ENCODE data around the gene MGRN1. TPM values are rescaled to one million over a fixed set of nuclear protein-coding genes. Genes with fewer than 3 reads are reported as not detected.

The MGRN1 gene
- total RNA-seq, 4 donors from 2014 or later = 30.8 to 58.2 (median 44.8) TPM

- Histone ChIP-seq H3K4me3 (no peak overlapping the region), H3K27ac (no peak overlapping the region), H3K9me3 (no peaks in the 10 kb centered on the region), H3K36me3 (peaks cover 79% of the 10 kb centered on the region), H3K27me3 (no peaks in the 10 kb centered on the region), H3K4me1 (peaks cover 20% of the 10 kb centered on the region)
- DNase-seq (ENCODE audit: low spot score in 2 of 2) = no peak
- TF ChIP-seq POLR2A (IDR thresholded peaks at IDR 0.05) (no peak), EP300 (IDR thresholded peaks at IDR 0.05) (no peak), POLR2AphosphoS5 (IDR thresholded peaks at IDR 0.05) (no peak)
- TF ChIP-seq, protein P1, sequence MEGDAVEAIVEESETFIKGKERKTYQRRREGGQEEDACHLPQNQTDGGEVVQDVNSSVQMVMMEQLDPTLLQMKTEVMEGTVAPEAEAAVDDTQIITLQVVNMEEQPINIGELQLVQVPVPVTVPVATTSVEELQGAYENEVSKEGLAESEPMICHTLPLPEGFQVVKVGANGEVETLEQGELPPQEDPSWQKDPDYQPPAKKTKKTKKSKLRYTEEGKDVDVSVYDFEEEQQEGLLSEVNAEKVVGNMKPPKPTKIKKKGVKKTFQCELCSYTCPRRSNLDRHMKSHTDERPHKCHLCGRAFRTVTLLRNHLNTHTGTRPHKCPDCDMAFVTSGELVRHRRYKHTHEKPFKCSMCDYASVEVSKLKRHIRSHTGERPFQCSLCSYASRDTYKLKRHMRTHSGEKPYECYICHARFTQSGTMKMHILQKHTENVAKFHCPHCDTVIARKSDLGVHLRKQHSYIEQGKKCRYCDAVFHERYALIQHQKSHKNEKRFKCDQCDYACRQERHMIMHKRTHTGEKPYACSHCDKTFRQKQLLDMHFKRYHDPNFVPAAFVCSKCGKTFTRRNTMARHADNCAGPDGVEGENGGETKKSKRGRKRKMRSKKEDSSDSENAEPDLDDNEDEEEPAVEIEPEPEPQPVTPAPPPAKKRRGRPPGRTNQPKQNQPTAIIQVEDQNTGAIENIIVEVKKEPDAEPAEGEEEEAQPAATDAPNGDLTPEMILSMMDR (IDR thresholded peaks at IDR 0.05) = no peak
- WGBS = 86% methylated on average over 7 of the region's 23 CpGs
Measured at GRCh38 chr16:4684058-4684715, 59.6 kb downstream of the MGRN1 start.

GRCh38 chr16:4684763-4685162 lies 60.1 kb downstream of the MGRN1 start:
- Histone ChIP-seq H3K36me3 (peaks cover 80% of the 10 kb centered on the region), H3K27ac (no peak overlapping the region), H3K9me3 (no peaks in the 10 kb centered on the region), H3K4me1 (peaks cover 14% of the 10 kb centered on the region), H3K27me3 (no peaks in the 10 kb centered on the region), H3K4me3 (no peak overlapping the region)
- DNase-seq (ENCODE audit: low spot score in 2 of 2) = no peak
- 83% methylated on average over 7 of the region's 13 CpGs for WGBS
- TF ChIP-seq POLR2A (IDR thresholded peaks at IDR 0.05) (no peak), EP300 (IDR thresholded peaks at IDR 0.05) (no peak), POLR2AphosphoS5 (IDR thresholded peaks at IDR 0.05) (no peak)
- TF ChIP-seq, protein P1 (IDR thresholded peaks at IDR 0.05) = no peak

GRCh38 chr16:4685292-4685691 lies 60.7 kb downstream of the MGRN1 start:
- Histone ChIP-seq H3K36me3 (peaks cover 80% of the 10 kb centered on the region), H3K4me3 (no peak overlapping the region), H3K27me3 (no peaks in the 10 kb centered on the region), H3K9me3 (no peaks in the 10 kb centered on the region), H3K4me1 (peaks cover 9% of the 10 kb centered on the region), H3K27ac (no peak overlapping the region)
- no peak for DNase-seq (ENCODE audit: low spot score in 2 of 2)
- no peak for TF ChIP-seq POLR2A (IDR thresholded peaks at IDR 0.05)
- TF ChIP-seq, protein P1 (IDR thresholded peaks at IDR 0.05) = no peak
- TF ChIP-seq POLR2AphosphoS5 (IDR thresholded peaks at IDR 0.05) = no peak
- TF ChIP-seq EP300 (IDR thresholded peaks at IDR 0.05) = no peak
- WGBS = 91% methylated on average over 10 of the region's 13 CpGs

- Histone ChIP-seq H3K27me3 (no peaks in the 10 kb centered on the region), H3K4me3 (no peak overlapping the region), H3K9me3 (no peaks in the 10 kb centered on the region), H3K4me1 (peaks cover 2% of the 10 kb centered on the region), H3K27ac (no peak overlapping the region), H3K36me3 (peaks cover 80% of the 10 kb centered on the region)
- TF ChIP-seq, protein P1 (IDR thresholded peaks at IDR 0.05) = no peak
- TF ChIP-seq POLR2AphosphoS5 (IDR thresholded peaks at IDR 0.05) (no peak), EP300 (IDR thresholded peaks at IDR 0.05) (no peak), POLR2A (IDR thresholded peaks at IDR 0.05) (no peak)
- 96% methylated on average over 38 of the region's 38 CpGs for whole genome bisulfite sequencing
- DNase-seq (ENCODE audit: low spot score in 2 of 2) = no peak
Measured at GRCh38 chr16:4685776-4686496, 61.3 kb downstream of the MGRN1 start.

DNA sequence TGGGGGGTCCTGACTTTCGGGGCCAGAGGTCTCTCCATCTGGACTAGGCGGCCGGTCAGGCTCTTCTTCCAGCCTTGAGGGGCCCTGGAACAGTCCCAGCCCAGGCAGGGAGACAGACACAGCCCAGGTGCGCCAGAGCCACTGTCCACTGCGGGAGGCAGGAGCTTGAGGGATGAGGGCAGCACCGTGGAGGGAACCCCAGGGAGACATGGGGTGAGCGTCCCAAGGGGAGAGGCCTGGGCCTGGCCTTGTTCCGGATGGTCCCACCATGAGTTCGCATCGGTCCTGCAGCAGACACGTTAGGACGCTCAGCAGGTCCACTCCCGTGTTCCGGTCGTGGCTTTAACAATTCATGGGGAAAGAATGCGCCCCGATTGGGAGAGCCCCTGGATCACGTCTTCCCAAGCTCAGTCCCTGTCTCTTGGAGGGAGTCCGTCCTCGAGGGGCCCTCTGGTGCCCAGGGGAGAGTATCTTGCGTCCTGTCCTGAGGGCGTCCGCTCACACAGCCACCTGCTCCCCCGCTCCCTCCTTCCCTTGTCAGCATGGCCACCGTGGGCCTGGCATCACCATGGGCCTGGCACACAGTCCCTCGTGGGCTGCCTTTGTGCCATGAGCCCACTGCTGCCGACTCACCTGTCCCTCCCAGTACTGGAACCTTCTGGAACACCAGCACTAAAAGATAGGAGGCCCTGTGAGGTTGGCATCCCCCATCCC lies 62.0 kb downstream of the MGRN1 start:
- WGBS = 85% methylated on average over 21 of the region's 27 CpGs
- TF ChIP-seq POLR2A (IDR thresholded peaks at IDR 0.05) (no peak), POLR2AphosphoS5 (IDR thresholded peaks at IDR 0.05) (no peak), EP300 (IDR thresholded peaks at IDR 0.05) (no peak)
- TF ChIP-seq, protein P1 (IDR thresholded peaks at IDR 0.05) = no peak
- Histone ChIP-seq H3K27ac (no peak overlapping the region), H3K36me3 (peaks cover 76% of the 10 kb centered on the region), H3K9me3 (no peaks in the 10 kb centered on the region), H3K4me3 (no peak overlapping the region), H3K4me1 (no peaks in the 10 kb centered on the region), H3K27me3 (no peaks in the 10 kb centered on the region)
- no peak for DNase-seq (ENCODE audit: low spot score in 2 of 2)
